ENCODE data around the gene CD79A.

- TF ChIP-seq, protein P1, sequence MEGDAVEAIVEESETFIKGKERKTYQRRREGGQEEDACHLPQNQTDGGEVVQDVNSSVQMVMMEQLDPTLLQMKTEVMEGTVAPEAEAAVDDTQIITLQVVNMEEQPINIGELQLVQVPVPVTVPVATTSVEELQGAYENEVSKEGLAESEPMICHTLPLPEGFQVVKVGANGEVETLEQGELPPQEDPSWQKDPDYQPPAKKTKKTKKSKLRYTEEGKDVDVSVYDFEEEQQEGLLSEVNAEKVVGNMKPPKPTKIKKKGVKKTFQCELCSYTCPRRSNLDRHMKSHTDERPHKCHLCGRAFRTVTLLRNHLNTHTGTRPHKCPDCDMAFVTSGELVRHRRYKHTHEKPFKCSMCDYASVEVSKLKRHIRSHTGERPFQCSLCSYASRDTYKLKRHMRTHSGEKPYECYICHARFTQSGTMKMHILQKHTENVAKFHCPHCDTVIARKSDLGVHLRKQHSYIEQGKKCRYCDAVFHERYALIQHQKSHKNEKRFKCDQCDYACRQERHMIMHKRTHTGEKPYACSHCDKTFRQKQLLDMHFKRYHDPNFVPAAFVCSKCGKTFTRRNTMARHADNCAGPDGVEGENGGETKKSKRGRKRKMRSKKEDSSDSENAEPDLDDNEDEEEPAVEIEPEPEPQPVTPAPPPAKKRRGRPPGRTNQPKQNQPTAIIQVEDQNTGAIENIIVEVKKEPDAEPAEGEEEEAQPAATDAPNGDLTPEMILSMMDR (IDR thresholded peaks at IDR 0.05): no peak
- TF ChIP-seq ZFX (IDR thresholded peaks at IDR 0.05; ENCODE audit: borderline replicate concordance): no peak
These were observed 32.3 kb upstream of the CD79A start, which contains the start of gene DMRTC2 for GRCh38 chr19:41845001-41845050.
